ENCODE data around the gene CELF3.
"Not testable (repeated sequence)": the region's sequence is repeated elsewhere in the genome, so short reads cannot be mapped to it uniquely, and the experiment has no call there.

CELF3 gene

GRCh38 chr1:151684128-151684527, 32.5 kb downstream of the CELF3 start:
- H4K12ac ChIP-seq (ENCODE audit: low read depth, low read length): no peak overlapping the region
- H2AFZ ChIP-seq (ENCODE audit: insufficient read depth, low read length, poor library complexity): no peak overlapping the region
- WGBS (ENCODE audit: extremely low coverage, insufficient coverage, insufficient read length): no CpG with 5 or more reads among the region's 2 CpGs
- H3K27ac ChIP-seq (ENCODE audit: low read depth, low read length): no peak overlapping the region
- no peaks in the 10 kb centered on the region for H3K9me3 ChIP-seq (ENCODE audit: insufficient read depth, low read depth, low read length)
- H2BK12ac ChIP-seq (ENCODE audit: low read length): no peak overlapping the region
- H3K4ac ChIP-seq (ENCODE audit: low read depth, low read length): no peak overlapping the region
- H3K14ac ChIP-seq (ENCODE audit: low read length): no peak overlapping the region
- DNase-seq: no peak
- no peaks in the 10 kb centered on the region for H3K4me1 ChIP-seq (ENCODE audit: control insufficient read depth in 1 of 2, insufficient read depth in 2 of 2, low read length in 2 of 2)
- peaks cover 3 to 7% of the 10 kb centered on the region in 2 experiments for H3K36me3 ChIP-seq (ENCODE audit: control insufficient read depth in 1 of 2, insufficient read depth in 2 of 2, low read length in 2 of 2)
- H3K23ac ChIP-seq (ENCODE audit: low read length): no peak overlapping the region
- H4K91ac ChIP-seq (ENCODE audit: low read depth, low read length): no peak overlapping the region
- no peak overlapping the region for H4K8ac ChIP-seq (ENCODE audit: low read depth, low read length)
- no peaks in the 10 kb centered on the region for H3K27me3 ChIP-seq (ENCODE audit: insufficient read depth, low read length)
- H2BK5ac ChIP-seq (ENCODE audit: low read depth, low read length, poor library complexity): no peak overlapping the region
- no peak overlapping the region for H2AK5ac ChIP-seq (ENCODE audit: low read length)
- H3K4me3 ChIP-seq (ENCODE audit: low read depth, low read length): no peak overlapping the region
- H3K4me2 ChIP-seq (ENCODE audit: low read length): no peak overlapping the region
- H3K79me2 ChIP-seq (ENCODE audit: control insufficient read depth, insufficient read depth, low read length, poor library complexity): no peaks in the 10 kb centered on the region
- no peak overlapping the region for H3K9ac ChIP-seq (ENCODE audit: low read length)
- H2BK120ac ChIP-seq (ENCODE audit: insufficient read depth, low read length, poor library complexity): no peak overlapping the region
- H3K18ac ChIP-seq (ENCODE audit: low read length): no peak overlapping the region
- H3K79me1 ChIP-seq (ENCODE audit: low read length): no peaks in the 10 kb centered on the region

- DNase-seq; H4K12ac ChIP-seq (ENCODE audit: low read depth, low read length); H2BK12ac ChIP-seq (ENCODE audit: low read length); H4K91ac ChIP-seq (ENCODE audit: low read depth, low read length); H2BK5ac ChIP-seq (ENCODE audit: low read depth, low read length, poor library complexity); H3K79me2 ChIP-seq (ENCODE audit: control insufficient read depth, insufficient read depth, low read length, poor library complexity); H3K14ac ChIP-seq (ENCODE audit: low read length); H3K4me3 ChIP-seq (ENCODE audit: low read depth, low read length); H3K27me3 ChIP-seq (ENCODE audit: insufficient read depth, low read length); H3K27ac ChIP-seq (ENCODE audit: low read depth, low read length); H2BK120ac ChIP-seq (ENCODE audit: insufficient read depth, low read length, poor library complexity); H3K4me1 ChIP-seq (ENCODE audit: control insufficient read depth in 1 of 2, insufficient read depth in 2 of 2, low read length in 2 of 2); H3K23ac ChIP-seq (ENCODE audit: low read length); H3K79me1 ChIP-seq (ENCODE audit: low read length); H3K4ac ChIP-seq (ENCODE audit: low read depth, low read length); H3K36me3 ChIP-seq (ENCODE audit: control insufficient read depth in 1 of 2, insufficient read depth in 2 of 2, low read length in 2 of 2); H3K4me2 ChIP-seq (ENCODE audit: low read length); H4K8ac ChIP-seq (ENCODE audit: low read depth, low read length); H3K9me3 ChIP-seq (ENCODE audit: insufficient read depth, low read depth, low read length); H2AK5ac ChIP-seq (ENCODE audit: low read length); H3K18ac ChIP-seq (ENCODE audit: low read length); H3K9ac ChIP-seq (ENCODE audit: low read length); H2AFZ ChIP-seq (ENCODE audit: insufficient read depth, low read length, poor library complexity): not testable (repeated sequence)
- WGBS (ENCODE audit: extremely low coverage, insufficient coverage, insufficient read length): no CpG with 5 or more reads among the region's 7 CpGs
Measured at GRCh38 chr1:151682901-151683300, 33.7 kb downstream of the CELF3 start.

GRCh38 chr1:151681923-151682322, 34.7 kb downstream of the CELF3 start:
- H2BK120ac ChIP-seq (ENCODE audit: insufficient read depth, low read length, poor library complexity): no peak overlapping the region
- H2BK5ac ChIP-seq (ENCODE audit: low read depth, low read length, poor library complexity): no peak overlapping the region
- H3K4me3 ChIP-seq (ENCODE audit: low read depth, low read length): no peak overlapping the region
- no peaks in the 10 kb centered on the region for H3K27me3 ChIP-seq (ENCODE audit: insufficient read depth, low read length)
- H4K12ac ChIP-seq (ENCODE audit: low read depth, low read length): no peak overlapping the region
- no peaks in the 10 kb centered on the region for H3K79me1 ChIP-seq (ENCODE audit: low read length)
- no peaks in the 10 kb centered on the region for H3K79me2 ChIP-seq (ENCODE audit: control insufficient read depth, insufficient read depth, low read length, poor library complexity)
- no peak overlapping the region for H3K4me2 ChIP-seq (ENCODE audit: low read length)
- no peak overlapping the region for H3K27ac ChIP-seq (ENCODE audit: low read depth, low read length)
- peaks cover 3 to 7% of the 10 kb centered on the region in 2 experiments for H3K36me3 ChIP-seq (ENCODE audit: control insufficient read depth in 1 of 2, insufficient read depth in 2 of 2, low read length in 2 of 2)
- H3K18ac ChIP-seq (ENCODE audit: low read length): no peak overlapping the region
- no peak overlapping the region for H4K8ac ChIP-seq (ENCODE audit: low read depth, low read length)
- H3K9ac ChIP-seq (ENCODE audit: low read length): no peak overlapping the region
- no peak overlapping the region for H4K91ac ChIP-seq (ENCODE audit: low read depth, low read length)
- no peak overlapping the region for H3K4ac ChIP-seq (ENCODE audit: low read depth, low read length)
- no peak for DNase-seq
- H2BK12ac ChIP-seq (ENCODE audit: low read length): no peak overlapping the region
- H3K4me1 ChIP-seq (ENCODE audit: control insufficient read depth in 1 of 2, insufficient read depth in 2 of 2, low read length in 2 of 2): no peaks in the 10 kb centered on the region
- no peaks in the 10 kb centered on the region for H3K9me3 ChIP-seq (ENCODE audit: insufficient read depth, low read depth, low read length)
- H2AFZ ChIP-seq (ENCODE audit: insufficient read depth, low read length, poor library complexity): no peak overlapping the region
- H3K14ac ChIP-seq (ENCODE audit: low read length): no peak overlapping the region
- no CpG with 5 or more reads among the region's 2 CpGs for WGBS (ENCODE audit: extremely low coverage, insufficient coverage, insufficient read length)
- H2AK5ac ChIP-seq (ENCODE audit: low read length): no peak overlapping the region
- no peak overlapping the region for H3K23ac ChIP-seq (ENCODE audit: low read length)

GRCh38 chr1:151680826-151681225, 35.8 kb downstream of the CELF3 start:
- H3K14ac ChIP-seq (ENCODE audit: low read length): no peak overlapping the region
- H2AFZ ChIP-seq (ENCODE audit: insufficient read depth, low read length, poor library complexity): no peak overlapping the region
- H3K9ac ChIP-seq (ENCODE audit: low read length): no peak overlapping the region
- no peak overlapping the region for H2BK5ac ChIP-seq (ENCODE audit: low read depth, low read length, poor library complexity)
- no CpG with 5 or more reads among the region's 3 CpGs for WGBS (ENCODE audit: extremely low coverage, insufficient coverage, insufficient read length)
- H3K4ac ChIP-seq (ENCODE audit: low read depth, low read length): no peak overlapping the region
- H3K27ac ChIP-seq (ENCODE audit: low read depth, low read length): no peak overlapping the region
- no peaks in the 10 kb centered on the region for H3K27me3 ChIP-seq (ENCODE audit: insufficient read depth, low read length)
- DNase-seq: no peak
- H3K23ac ChIP-seq (ENCODE audit: low read length): no peak overlapping the region
- peaks cover 3 to 7% of the 10 kb centered on the region in 2 experiments for H3K36me3 ChIP-seq (ENCODE audit: control insufficient read depth in 1 of 2, insufficient read depth in 2 of 2, low read length in 2 of 2)
- no peaks in the 10 kb centered on the region for H3K4me1 ChIP-seq (ENCODE audit: control insufficient read depth in 1 of 2, insufficient read depth in 2 of 2, low read length in 2 of 2)
- no peak overlapping the region for H4K12ac ChIP-seq (ENCODE audit: low read depth, low read length)
- H3K4me3 ChIP-seq (ENCODE audit: low read depth, low read length): no peak overlapping the region
- H3K4me2 ChIP-seq (ENCODE audit: low read length): no peak overlapping the region
- no peaks in the 10 kb centered on the region for H3K79me1 ChIP-seq (ENCODE audit: low read length)
- H2AK5ac ChIP-seq (ENCODE audit: low read length): no peak overlapping the region
- H4K8ac ChIP-seq (ENCODE audit: low read depth, low read length): no peak overlapping the region
- H3K79me2 ChIP-seq (ENCODE audit: control insufficient read depth, insufficient read depth, low read length, poor library complexity): no peaks in the 10 kb centered on the region
- no peak overlapping the region for H4K91ac ChIP-seq (ENCODE audit: low read depth, low read length)
- no peak overlapping the region for H2BK120ac ChIP-seq (ENCODE audit: insufficient read depth, low read length, poor library complexity)
- H3K18ac ChIP-seq (ENCODE audit: low read length): no peak overlapping the region
- no peak overlapping the region for H2BK12ac ChIP-seq (ENCODE audit: low read length)
- no peaks in the 10 kb centered on the region for H3K9me3 ChIP-seq (ENCODE audit: insufficient read depth, low read depth, low read length)
